ENCODE data around the gene COX7B2.

The COX7B2 gene

GRCh38 chr4:46765465-46765864, 143.6 kb downstream of the COX7B2 start:
- H3K4me3 ChIP-seq (ENCODE audit: insufficient read length, low read depth), result no peak overlapping the region
- H3K27me3 ChIP-seq (ENCODE audit: insufficient read depth, insufficient read length), result no peaks in the 10 kb centered on the region
- no peaks in the 10 kb centered on the region for H3K4me1 ChIP-seq (ENCODE audit: insufficient read depth, insufficient read length)
- H3K9ac ChIP-seq (ENCODE audit: insufficient read length, low read depth), result no peak overlapping the region
- DNase-seq (ENCODE audit: low read depth, low spot score), result no peak
- H3K9me3 ChIP-seq (ENCODE audit: insufficient read depth, low read length), result no peaks in the 10 kb centered on the region
- TF ChIP-seq SUZ12 (IDR thresholded peaks at IDR 0.05; ENCODE audit: extremely low read depth, insufficient read depth, insufficient read length), result no peak
- TF ChIP-seq YY1 (IDR thresholded peaks at IDR 0.05; ENCODE audit: insufficient read depth, insufficient read length), result no peak
- no peak for TF ChIP-seq ZNF274 (IDR thresholded peaks at IDR 0.05; ENCODE audit: low read depth, low read length)
- no peaks in the 10 kb centered on the region for H3K36me3 ChIP-seq (ENCODE audit: insufficient read depth, insufficient read length, low read length)

- Histone ChIP-seq H3K4me3 (ENCODE audit: insufficient read length, low read depth) (no peak overlapping the region), H3K4me1 (ENCODE audit: insufficient read depth, insufficient read length) (no peaks in the 10 kb centered on the region), H3K27me3 (ENCODE audit: insufficient read depth, insufficient read length) (no peaks in the 10 kb centered on the region), H3K9me3 (ENCODE audit: insufficient read depth, low read length) (no peaks in the 10 kb centered on the region), H3K36me3 (ENCODE audit: insufficient read depth, insufficient read length, low read length) (no peaks in the 10 kb centered on the region), H3K9ac (ENCODE audit: insufficient read length, low read depth) (no peak overlapping the region)
- no peak for DNase-seq (ENCODE audit: low read depth, low spot score)
- TF ChIP-seq YY1 (IDR thresholded peaks at IDR 0.05; ENCODE audit: insufficient read depth, insufficient read length), result no peak
- TF ChIP-seq SUZ12 (IDR thresholded peaks at IDR 0.05; ENCODE audit: extremely low read depth, insufficient read depth, insufficient read length), result no peak
- TF ChIP-seq ZNF274 (IDR thresholded peaks at IDR 0.05; ENCODE audit: low read depth, low read length), result no peak
Measured at GRCh38 chr4:46730075-46730474, 179.0 kb downstream of the COX7B2 start.

DNA sequence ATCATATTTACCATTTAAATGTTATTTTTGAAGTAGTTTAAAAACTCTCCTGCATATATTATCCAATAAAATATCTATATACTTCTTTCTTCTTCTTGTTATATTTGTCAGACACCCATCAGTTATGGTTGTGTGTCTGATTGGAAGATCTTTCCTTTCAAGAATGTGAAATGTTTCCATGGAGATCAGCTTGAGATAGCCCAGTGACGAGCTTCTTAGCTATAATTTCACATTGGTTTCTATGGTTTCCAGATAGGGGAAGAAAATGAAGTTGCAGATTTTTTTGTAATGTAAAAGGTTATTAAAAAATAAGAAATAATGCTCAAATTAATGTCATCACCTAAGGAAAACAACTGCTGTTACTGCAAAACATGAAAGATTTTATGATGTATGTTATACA, 189.0 kb downstream of the COX7B2 start:
- DNase-seq (ENCODE audit: low read depth, low spot score), result no peak
- Histone ChIP-seq H3K36me3 (ENCODE audit: insufficient read depth, insufficient read length, low read length) (no peaks in the 10 kb centered on the region), H3K4me1 (ENCODE audit: insufficient read depth, insufficient read length) (no peaks in the 10 kb centered on the region), H3K9me3 (ENCODE audit: insufficient read depth, low read length) (no peaks in the 10 kb centered on the region), H3K27me3 (ENCODE audit: insufficient read depth, insufficient read length) (no peaks in the 10 kb centered on the region), H3K9ac (ENCODE audit: insufficient read length, low read depth) (no peak overlapping the region), H3K4me3 (ENCODE audit: insufficient read length, low read depth) (no peak overlapping the region)
- TF ChIP-seq SUZ12 (IDR thresholded peaks at IDR 0.05; ENCODE audit: extremely low read depth, insufficient read depth, insufficient read length), result no peak
- no peak for TF ChIP-seq YY1 (IDR thresholded peaks at IDR 0.05; ENCODE audit: insufficient read depth, insufficient read length)
- TF ChIP-seq ZNF274 (IDR thresholded peaks at IDR 0.05; ENCODE audit: low read depth, low read length), result no peak

- H3K9me3 ChIP-seq (ENCODE audit: insufficient read depth, low read length), result no peaks in the 10 kb centered on the region
- H3K4me1 ChIP-seq (ENCODE audit: insufficient read depth, insufficient read length), result no peaks in the 10 kb centered on the region
- H3K27me3 ChIP-seq (ENCODE audit: insufficient read depth, insufficient read length), result no peaks in the 10 kb centered on the region
- DNase-seq (ENCODE audit: low read depth, low spot score), result no peak
- H3K4me3 ChIP-seq (ENCODE audit: insufficient read length, low read depth), result no peak overlapping the region
- no peak overlapping the region for H3K9ac ChIP-seq (ENCODE audit: insufficient read length, low read depth)
- no peaks in the 10 kb centered on the region for H3K36me3 ChIP-seq (ENCODE audit: insufficient read depth, insufficient read length, low read length)
- TF ChIP-seq ZNF274 (IDR thresholded peaks at IDR 0.05; ENCODE audit: low read depth, low read length) (no peak), YY1 (IDR thresholded peaks at IDR 0.05; ENCODE audit: insufficient read depth, insufficient read length) (no peak), SUZ12 (IDR thresholded peaks at IDR 0.05; ENCODE audit: extremely low read depth, insufficient read depth, insufficient read length) (no peak)
Measured at GRCh38 chr4:46717950-46718349, 191.1 kb downstream of the COX7B2 start.

DNA sequence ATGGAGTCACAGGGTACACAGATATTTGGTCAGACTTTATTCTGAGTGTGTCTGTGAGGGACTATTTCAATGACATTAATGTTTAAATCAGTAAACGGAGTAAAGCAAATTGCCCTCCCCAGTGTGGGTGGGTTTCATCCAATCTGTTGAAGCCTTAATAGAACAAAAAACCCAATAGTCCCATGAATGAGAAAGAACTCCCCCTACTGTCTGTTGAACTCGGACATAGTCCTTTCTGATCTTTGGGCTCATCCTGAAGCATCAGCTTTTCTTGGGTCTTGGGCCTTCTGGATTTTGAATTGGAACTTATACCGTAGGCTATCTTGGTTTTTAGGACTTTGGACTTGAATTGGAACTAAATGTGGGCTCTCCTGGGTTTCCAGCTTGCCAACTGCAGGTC, 193.6 kb downstream of the COX7B2 start:
- Histone ChIP-seq H3K4me1 (ENCODE audit: insufficient read depth, insufficient read length) (no peaks in the 10 kb centered on the region), H3K36me3 (ENCODE audit: insufficient read depth, insufficient read length, low read length) (no peaks in the 10 kb centered on the region), H3K9me3 (ENCODE audit: insufficient read depth, low read length) (no peaks in the 10 kb centered on the region), H3K27me3 (ENCODE audit: insufficient read depth, insufficient read length) (no peaks in the 10 kb centered on the region), H3K9ac (ENCODE audit: insufficient read length, low read depth) (no peak overlapping the region), H3K4me3 (ENCODE audit: insufficient read length, low read depth) (no peak overlapping the region)
- no peak for DNase-seq (ENCODE audit: low read depth, low spot score)
- no peak for TF ChIP-seq YY1 (IDR thresholded peaks at IDR 0.05; ENCODE audit: insufficient read depth, insufficient read length)
- TF ChIP-seq ZNF274 (IDR thresholded peaks at IDR 0.05; ENCODE audit: low read depth, low read length), result no peak
- no peak for TF ChIP-seq SUZ12 (IDR thresholded peaks at IDR 0.05; ENCODE audit: extremely low read depth, insufficient read depth, insufficient read length)

GRCh38 chr4:46698891-46699290, 210.2 kb downstream of the COX7B2 start:
- Histone ChIP-seq H3K4me1 (ENCODE audit: insufficient read depth, insufficient read length) (no peaks in the 10 kb centered on the region), H3K36me3 (ENCODE audit: insufficient read depth, insufficient read length, low read length) (no peaks in the 10 kb centered on the region), H3K9ac (ENCODE audit: insufficient read length, low read depth) (no peak overlapping the region), H3K4me3 (ENCODE audit: insufficient read length, low read depth) (no peak overlapping the region), H3K9me3 (ENCODE audit: insufficient read depth, low read length) (peaks cover 10% of the 10 kb centered on the region; the same call in 1 of the 2 replicates), H3K27me3 (ENCODE audit: insufficient read depth, insufficient read length) (no peaks in the 10 kb centered on the region)
- DNase-seq (ENCODE audit: low read depth, low spot score), result no peak
- TF ChIP-seq YY1 (IDR thresholded peaks at IDR 0.05; ENCODE audit: insufficient read depth, insufficient read length), result no peak
- no peak for TF ChIP-seq ZNF274 (IDR thresholded peaks at IDR 0.05; ENCODE audit: low read depth, low read length)
- TF ChIP-seq SUZ12 (IDR thresholded peaks at IDR 0.05; ENCODE audit: extremely low read depth, insufficient read depth, insufficient read length), result no peak
